ENCODE data around the gene PHF8. TPM values are rescaled to one million over a fixed set of nuclear protein-coding genes. Genes with fewer than 3 reads are reported as not detected.

PHF8 gene
- total RNA-seq, 1 donor from 2014 or later = 9.0 TPM

- no peak for DNase-seq
- Histone ChIP-seq H3K4me1 (peaks cover 4% of the 10 kb centered on the region), H3K4me3 (peak overlapping the region; percentile 76), H3K27me3 (ENCODE audit: low read depth) (no peaks in the 10 kb centered on the region), H3K36me3 (peaks cover 12% of the 10 kb centered on the region), H3K9me3 (replicated peaks) (no peaks in the 10 kb centered on the region), H3K27ac (replicated peaks) (peak overlapping the region; percentile 94)
- intact Hi-C loops (cut with micrococcal nuclease) = no loop called here
- TF ChIP-seq, protein P1, sequence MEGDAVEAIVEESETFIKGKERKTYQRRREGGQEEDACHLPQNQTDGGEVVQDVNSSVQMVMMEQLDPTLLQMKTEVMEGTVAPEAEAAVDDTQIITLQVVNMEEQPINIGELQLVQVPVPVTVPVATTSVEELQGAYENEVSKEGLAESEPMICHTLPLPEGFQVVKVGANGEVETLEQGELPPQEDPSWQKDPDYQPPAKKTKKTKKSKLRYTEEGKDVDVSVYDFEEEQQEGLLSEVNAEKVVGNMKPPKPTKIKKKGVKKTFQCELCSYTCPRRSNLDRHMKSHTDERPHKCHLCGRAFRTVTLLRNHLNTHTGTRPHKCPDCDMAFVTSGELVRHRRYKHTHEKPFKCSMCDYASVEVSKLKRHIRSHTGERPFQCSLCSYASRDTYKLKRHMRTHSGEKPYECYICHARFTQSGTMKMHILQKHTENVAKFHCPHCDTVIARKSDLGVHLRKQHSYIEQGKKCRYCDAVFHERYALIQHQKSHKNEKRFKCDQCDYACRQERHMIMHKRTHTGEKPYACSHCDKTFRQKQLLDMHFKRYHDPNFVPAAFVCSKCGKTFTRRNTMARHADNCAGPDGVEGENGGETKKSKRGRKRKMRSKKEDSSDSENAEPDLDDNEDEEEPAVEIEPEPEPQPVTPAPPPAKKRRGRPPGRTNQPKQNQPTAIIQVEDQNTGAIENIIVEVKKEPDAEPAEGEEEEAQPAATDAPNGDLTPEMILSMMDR (IDR thresholded peaks at IDR 0.05; ENCODE audit: borderline replicate concordance) = no peak
Measured at GRCh38 chrX:54044877-54045338, 635 bp upstream of the PHF8 start.

DNA sequence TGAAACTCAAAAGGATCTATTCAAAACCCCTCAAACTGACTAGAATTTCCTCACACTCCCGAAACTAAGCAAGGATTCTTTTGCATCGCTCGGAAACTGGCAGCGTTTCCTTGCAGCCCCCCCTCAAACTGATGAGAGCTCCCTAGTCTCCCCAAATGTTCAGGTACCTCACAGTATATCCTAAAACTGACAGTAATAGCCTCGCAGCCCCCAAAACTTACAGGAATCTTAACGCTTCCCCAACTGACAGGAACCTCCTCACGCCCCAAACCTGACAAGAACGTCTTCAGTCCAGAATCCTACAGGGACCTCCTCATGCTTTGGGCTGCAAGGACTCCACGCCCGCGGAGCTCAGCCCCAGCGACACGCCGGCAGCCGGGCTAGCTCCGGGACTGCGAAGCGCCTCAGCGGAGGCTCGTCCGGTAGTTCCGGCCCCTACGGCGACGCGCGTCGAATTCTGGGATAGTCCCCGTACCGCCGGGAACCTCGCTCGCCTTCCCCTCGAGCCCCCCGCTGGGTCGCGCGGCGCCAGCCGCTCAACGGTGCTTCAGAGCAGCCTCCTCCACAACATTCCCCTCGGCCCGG is 640 bp downstream of the PHF8 start:
- Histone ChIP-seq H3K27ac (replicated peaks) (peak overlapping the region; percentile 94), H3K27me3 (ENCODE audit: low read depth) (no peaks in the 10 kb centered on the region), H3K36me3 (peaks cover 12% of the 10 kb centered on the region), H3K9me3 (replicated peaks) (no peaks in the 10 kb centered on the region), H3K4me3 (peak overlapping the region; percentile 76), H3K4me1 (peaks cover 4% of the 10 kb centered on the region)
- DNase-seq = peak; percentile 38
- intact Hi-C loops (cut with micrococcal nuclease) = no loop called here
- TF ChIP-seq, protein P1 (IDR thresholded peaks at IDR 0.05; ENCODE audit: borderline replicate concordance) = no peak

- intact Hi-C loops (cut with micrococcal nuclease) = no loop called here
- TF ChIP-seq, protein P1 (IDR thresholded peaks at IDR 0.05; ENCODE audit: borderline replicate concordance) = no peak
- Histone ChIP-seq H3K4me1 (peaks cover 4% of the 10 kb centered on the region), H3K9me3 (replicated peaks) (no peaks in the 10 kb centered on the region), H3K27me3 (ENCODE audit: low read depth) (no peaks in the 10 kb centered on the region), H3K36me3 (peaks cover 16% of the 10 kb centered on the region), H3K4me3 (peak overlapping the region; percentile 76), H3K27ac (replicated peaks) (peak overlapping the region; percentile 94)
- DNase-seq = no peak
Measured at GRCh38 chrX:54043056-54043455, 1.2 kb downstream of the PHF8 start.

DNA sequence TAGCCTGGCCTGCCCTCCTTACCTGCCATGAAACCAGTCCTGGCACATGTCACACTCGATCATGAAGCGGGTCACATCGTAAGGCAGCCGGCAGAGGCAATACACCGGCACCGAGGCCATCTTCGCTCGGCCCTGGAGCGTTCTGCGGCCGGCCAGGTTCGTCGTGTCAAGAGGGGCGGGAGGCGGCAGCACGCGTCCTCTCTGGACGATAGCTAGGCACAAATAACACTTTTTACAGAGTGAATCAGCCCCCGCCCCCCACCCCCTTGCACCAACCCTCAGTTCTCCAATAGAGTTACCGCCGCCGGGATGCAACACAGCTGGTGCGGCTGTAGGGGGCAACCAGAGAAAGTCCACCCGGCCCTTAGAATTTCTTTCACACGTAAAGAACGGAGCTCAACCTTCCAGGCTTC is 1.7 kb downstream of the PHF8 start:
- H3K27me3 ChIP-seq (ENCODE audit: low read depth) = no peaks in the 10 kb centered on the region
- H3K4me3 ChIP-seq = peak overlapping the region; percentile 76
- no peaks in the 10 kb centered on the region for H3K9me3 ChIP-seq (replicated peaks)
- peak; percentile 25 for DNase-seq
- intact Hi-C loops (cut with micrococcal nuclease) = no loop called here
- peaks cover 4% of the 10 kb centered on the region for H3K4me1 ChIP-seq
- peaks cover 17% of the 10 kb centered on the region for H3K36me3 ChIP-seq
- H3K27ac ChIP-seq (replicated peaks) = peak overlapping the region; percentile 94
- TF ChIP-seq, protein P1 (IDR thresholded peaks at IDR 0.05; ENCODE audit: borderline replicate concordance) = peak; percentile 35

- Histone ChIP-seq H3K27me3 (ENCODE audit: low read depth) (no peaks in the 10 kb centered on the region), H3K27ac (replicated peaks) (no peak overlapping the region), H3K4me1 (no peaks in the 10 kb centered on the region), H3K36me3 (peaks cover 15% of the 10 kb centered on the region), H3K9me3 (replicated peaks) (no peaks in the 10 kb centered on the region), H3K4me3 (no peak overlapping the region)
- TF ChIP-seq, protein P1 (IDR thresholded peaks at IDR 0.05; ENCODE audit: borderline replicate concordance) = no peak
- DNase-seq = no peak
- intact Hi-C loops (cut with micrococcal nuclease) = no loop called here
Measured at GRCh38 chrX:54030329-54030728, 13.9 kb downstream of the PHF8 start.

All from left ventricle myocardium inferior (tissue), 1 donor.